Sigmoid colon (tissue), 7 donors: ENCODE results near the gene TNFAIP1. TPM values are rescaled to one million over a fixed set of nuclear protein-coding genes. Genes with fewer than 3 reads are reported as not detected.

Source experiments
- DNase-seq: peaks from one replicate; pipeline ENCODE4 v3.0.0-alpha.2; 2019
- H3K27ac ChIP-seq, 4 donors: fragments of 200-600 bp; sonication (generic); one replicate each; pipeline ENCODE4 v1.5.1; 2016 to 2019; ENCODE audit warnings: mild to moderate bottlenecking in 1 of 4
- H3K27me3 ChIP-seq, 3 donors: fragments of 200-600 bp; sonication (generic); one replicate each; pipeline ENCODE4 v1.5.1; 2019; ENCODE audit warnings: mild to moderate bottlenecking in 1 of 3
- H3K36me3 ChIP-seq, 4 donors: fragments of 200-600 bp; sonication (generic); one replicate each; pipeline ENCODE4 v1.5.1; 2016 to 2019
- H3K4me1 ChIP-seq, 4 donors: fragments of 200-600 bp; sonication (generic); one replicate each; pipeline ENCODE4 v1.5.1; 2017 to 2019
- H3K4me3 ChIP-seq, 4 donors: fragments of 200-600 bp; sonication (generic); one replicate each; pipeline ENCODE4 v1.5.1; 2017 to 2019; ENCODE audit warnings: mild to moderate bottlenecking in 2 of 4, moderate library complexity in 1 of 4
- H3K9me3 ChIP-seq, 4 donors: fragments of 200-600 bp in 3 of 4; sonication (generic) in 3 of 4; one replicate each; pipeline versions ENCODE4 v1.5.1 to v1.6.1; 2013 to 2019
- CTCF ChIP-seq, 4 experiments: fragments of 450-650 bp in 3 of 4; fragments of 200-600 bp in 1 of 4; IDR thresholded peaks; one replicate each; pipeline ENCODE4 v1.5.1; 2016 to 2019; ENCODE audit warnings: antibody characterized with exemption in 4 of 4, mild to moderate bottlenecking in 3 of 4, moderate library complexity in 2 of 4
- EP300 ChIP-seq, 4 donors: sonication (generic); formaldehyde crosslinking; IDR thresholded peaks; one replicate each; pipeline ENCODE4 v1.6.1; 2017; ENCODE audit warnings: antibody characterized with exemption in 4 of 4
- POLR2A ChIP-seq, 2 donors: fragments of 450-650 bp; IDR thresholded peaks; one replicate each; pipeline ENCODE4 v1.6.1; 2016; ENCODE audit warnings: antibody characterized with exemption in 2 of 2, mild to moderate bottlenecking in 2 of 2, moderate library complexity in 2 of 2
- POLR2AphosphoS5 ChIP-seq, 4 donors: sonication (generic); formaldehyde crosslinking; IDR thresholded peaks; one replicate each; pipeline ENCODE4 v1.6.1; 2017; ENCODE audit warnings: antibody characterized with exemption in 4 of 4
- WGBS, 2 donors: extraction: QIAGEN DNeasy Blood & Tissue Kit; methylation state at CpG; one replicate each; pipeline ENCODE4 v1.1.7; 2013; 5-methylcytosine and 5-hydroxymethylcytosine counted together
- intact Hi-C: fragments of 100-400 bp; cut with DNase I; formaldehyde crosslinking; loops from one replicate; pipeline ENCODE4 v1.15.1; 2023
- polyA plus RNA-seq, 3 donors: library from polyadenylated mRNA; stranded (reverse); fragments of 200-250 nt; gene quantifications; one replicate each; pipeline ENCODE4 v1.2.3, GENCODE V29; 2013
- total RNA-seq, 4 donors: library from RNA; depleted of rRNA; stranded (reverse); fragments of >200 nt; gene quantifications; one replicate each; pipeline ENCODE4 v1.1.0, GENCODE V29; 2016
- donor health status: healthy with polysubstance abuse.
- donor health status: Bipolar disorder and iron deficiency.
- donor health status: healthy.

Gene TNFAIP1
- total and polyA plus RNA-seq, 7 donors, result 14.6 to 20.8 (median 17.2) TPM

GRCh38 chr17:28384281-28385036, 48.9 kb downstream of the TNFAIP1 start:
- 9 to 16% methylated on average over 56 of the region's 56 CpGs for WGBS, 2 donors
- no peak for DNase-seq
- Histone ChIP-seq H3K9me3 (no peaks in the 10 kb centered on the region), H3K27ac (no peak overlapping the region), H3K4me3 (peak overlapping the region in 3 of 4 donors; percentile 24 to 36 (median 36)), H3K36me3 (peaks cover under 1 to 38% (median 16%) of the 10 kb centered on the region in 4 donors), H3K27me3 (no peaks in the 10 kb centered on the region), H3K4me1 (peaks cover 0 to 8% (median 0%) of the 10 kb centered on the region in 4 donors)
- intact Hi-C loops, result no loop called here
- TF ChIP-seq POLR2A (IDR thresholded peaks at IDR 0.05), result no peak
- TF ChIP-seq CTCF (IDR thresholded peaks at IDR 0.05), result no peak
- no peak for TF ChIP-seq EP300 (IDR thresholded peaks at IDR 0.05)
- no peak for TF ChIP-seq POLR2AphosphoS5 (IDR thresholded peaks at IDR 0.05)

- 10 to 19% methylated on average over 29 of the region's 29 CpGs for WGBS, 2 donors
- DNase-seq, result no peak
- no peak for TF ChIP-seq POLR2AphosphoS5 (IDR thresholded peaks at IDR 0.05)
- TF ChIP-seq EP300 (IDR thresholded peaks at IDR 0.05), result no peak
- TF ChIP-seq POLR2A (IDR thresholded peaks at IDR 0.05), result no peak
- TF ChIP-seq CTCF (IDR thresholded peaks at IDR 0.05), result no peak
- intact Hi-C loops, result no loop called here
- H3K27ac ChIP-seq, result no peak overlapping the region
- H3K27me3 ChIP-seq, result no peaks in the 10 kb centered on the region
- peak overlapping the region in 3 of 4 donors; percentile 24 to 36 (median 36) for H3K4me3 ChIP-seq
- H3K4me1 ChIP-seq, result peaks cover 0 to 8% (median 0%) of the 10 kb centered on the region in 4 donors
- peaks cover 5 to 44% (median 21%) of the 10 kb centered on the region in 4 donors for H3K36me3 ChIP-seq
- no peaks in the 10 kb centered on the region for H3K9me3 ChIP-seq
These were observed 49.5 kb downstream of the TNFAIP1 start for GRCh38 chr17:28385037-28385400.

GRCh38 chr17:28385406-28385805, 49.8 kb downstream of the TNFAIP1 start:
- no peak for DNase-seq
- H3K4me3 ChIP-seq, result peak overlapping the region in 3 of 4 donors; percentile 24 to 36 (median 36)
- intact Hi-C loops, result no loop called here

DNA sequence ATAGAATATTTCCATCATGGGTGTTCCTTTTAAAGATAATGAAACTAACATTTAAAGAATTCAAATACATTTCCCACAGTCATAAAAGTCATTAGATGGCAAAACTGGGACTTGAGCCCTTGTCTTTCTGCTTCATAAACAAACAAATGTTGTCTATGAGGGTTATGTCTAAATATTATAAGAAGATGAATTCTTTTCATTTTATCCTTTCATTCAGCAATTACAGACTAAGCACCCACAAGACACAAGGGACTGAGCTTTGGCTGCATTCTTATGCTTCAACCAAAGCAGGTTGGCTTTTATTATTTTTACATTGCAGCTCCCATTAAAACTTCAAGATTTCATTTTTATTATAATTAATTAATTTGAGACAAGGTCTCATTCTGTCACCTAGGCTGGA, 50.8 kb downstream of the TNFAIP1 start:
- H3K36me3 ChIP-seq, result peaks cover 9 to 58% (median 31%) of the 10 kb centered on the region in 4 donors
- H3K4me1 ChIP-seq, result peaks cover 0 to 2% (median 0%) of the 10 kb centered on the region in 4 donors
- intact Hi-C loops, result no loop called here
- no peaks in the 10 kb centered on the region for H3K27me3 ChIP-seq
- H3K4me3 ChIP-seq, result no peak overlapping the region
- H3K9me3 ChIP-seq, result no peaks in the 10 kb centered on the region
- no peak overlapping the region for H3K27ac ChIP-seq
- TF ChIP-seq POLR2AphosphoS5 (IDR thresholded peaks at IDR 0.05) (no peak), POLR2A (IDR thresholded peaks at IDR 0.05) (no peak), EP300 (IDR thresholded peaks at IDR 0.05) (no peak)
- DNase-seq, result peak; percentile 21

More at GRCh38 chr17:28385406-28385805, 49.8 kb downstream of the TNFAIP1 start:
- WGBS, 2 donors, result 48 to 58% methylated on average over 8 of the region's 8 CpGs
- TF ChIP-seq EP300 (IDR thresholded peaks at IDR 0.05) (no peak), POLR2A (IDR thresholded peaks at IDR 0.05) (no peak), CTCF (IDR thresholded peaks at IDR 0.05) (no peak), POLR2AphosphoS5 (IDR thresholded peaks at IDR 0.05) (no peak)
- Histone ChIP-seq H3K9me3 (no peaks in the 10 kb centered on the region), H3K36me3 (peaks cover 5 to 48% (median 22%) of the 10 kb centered on the region in 4 donors), H3K4me1 (peaks cover 0 to 8% (median 0%) of the 10 kb centered on the region in 4 donors), H3K27ac (no peak overlapping the region), H3K27me3 (no peaks in the 10 kb centered on the region)

GRCh38 chr17:28388106-28388505, 52.5 kb downstream of the TNFAIP1 start:
- TF ChIP-seq POLR2A (IDR thresholded peaks at IDR 0.05), result no peak
- no peak for TF ChIP-seq POLR2AphosphoS5 (IDR thresholded peaks at IDR 0.05)
- no peak for TF ChIP-seq CTCF (IDR thresholded peaks at IDR 0.05)
- H3K4me3 ChIP-seq, result no peak overlapping the region
- DNase-seq, result no peak
- peaks cover 13 to 74% (median 31%) of the 10 kb centered on the region in 4 donors for H3K36me3 ChIP-seq
- WGBS, 2 donors, result 95 to 97% methylated on average over 11 of the region's 11 CpGs
- intact Hi-C loops, result no loop called here
- H3K4me1 ChIP-seq, result no peaks in the 10 kb centered on the region
- no peak overlapping the region for H3K27ac ChIP-seq
- H3K27me3 ChIP-seq, result no peaks in the 10 kb centered on the region
- no peaks in the 10 kb centered on the region for H3K9me3 ChIP-seq
